Mucosa of descending colon (tissue), 3 donors: ENCODE results near the gene PRADC1. TPM values are rescaled to one million over a fixed set of nuclear protein-coding genes. Genes with fewer than 3 reads are reported as not detected.

ENCODE experiments used
- ATAC-seq: fragments of 200-7000 bp; cut with Tn5 transposase; one replicate; pipeline ENCODE4 v1.9.1; 2020; ENCODE audit warnings: mild to moderate bottlenecking, moderate library complexity
- DNase-seq, 3 donors: peaks; one replicate each; pipeline ENCODE4 v3.0.0-alpha.2; 2020
- H3K36me3 ChIP-seq: fragments of 200-600 bp; one replicate; pipeline ENCODE4 v1.8.0; 2021; ENCODE audit warnings: low read depth, mild to moderate bottlenecking
- H3K4me1 ChIP-seq: fragments of 200-600 bp; one replicate; pipeline ENCODE4 v1.8.0; 2021; ENCODE audit warnings: low read depth, mild to moderate bottlenecking
- H3K4me3 ChIP-seq: fragments of 200-600 bp; one replicate; pipeline ENCODE4 v1.8.0; 2021; ENCODE audit warnings: mild to moderate bottlenecking
- H3K9me3 ChIP-seq: fragments of 200-600 bp; one replicate; pipeline ENCODE4 v1.8.0; 2021; ENCODE audit warnings: mild to moderate bottlenecking
- intact Hi-C, 2 donors: fragments of 100-400 bp; cut with DNase I in 1 of 2; cut with micrococcal nuclease in 1 of 2; formaldehyde crosslinking; loops; one replicate each; pipeline versions ENCODE4 v1.11.0 to v1.11.1; 2022; cut with DNase I, micrococcal nuclease
- total RNA-seq, 3 donors: library from RNA; stranded (reverse); fragmentation: NEBNext Ultra II Directional in 2 of 3; extraction: Animal tissue kit (Norgen Biotek cat#: 25700) in 2 of 3; gene quantifications; one replicate each; pipeline versions ENCODE4 v1.2.1 to v1.2.4, GENCODE V29; 2021 to 2023
- TF ChIP-seq, protein P1 (sequence below): fragments of 200-600 bp; IDR thresholded peaks from one replicate; pipeline ENCODE4 v1.8.0; 2022; ENCODE audit warnings: antibody characterized with exemption, mild to moderate bottlenecking
- donor health status: DM: no; HTN: no; CAD: no; lungs with moderate emphysema.
- donor health status: DM: no; HTN: no; CAD: no.
- donor health status: DM: no; HTN: yes; CAD: no.

PRADC1 gene
- total RNA-seq, 3 donors from 2014 or later = 30.4 to 37.4 (median 34.6) TPM

GRCh38 chr2:73212098-73212447, 21.0 kb downstream of the PRADC1 start:
- no peak overlapping the region for H3K4me3 ChIP-seq
- intact Hi-C loops = no loop called here
- no peak for ATAC-seq
- H3K4me1 ChIP-seq = peaks cover 10% of the 10 kb centered on the region
- no peaks in the 10 kb centered on the region for H3K36me3 ChIP-seq
- no peak for DNase-seq
- TF ChIP-seq, protein P1, sequence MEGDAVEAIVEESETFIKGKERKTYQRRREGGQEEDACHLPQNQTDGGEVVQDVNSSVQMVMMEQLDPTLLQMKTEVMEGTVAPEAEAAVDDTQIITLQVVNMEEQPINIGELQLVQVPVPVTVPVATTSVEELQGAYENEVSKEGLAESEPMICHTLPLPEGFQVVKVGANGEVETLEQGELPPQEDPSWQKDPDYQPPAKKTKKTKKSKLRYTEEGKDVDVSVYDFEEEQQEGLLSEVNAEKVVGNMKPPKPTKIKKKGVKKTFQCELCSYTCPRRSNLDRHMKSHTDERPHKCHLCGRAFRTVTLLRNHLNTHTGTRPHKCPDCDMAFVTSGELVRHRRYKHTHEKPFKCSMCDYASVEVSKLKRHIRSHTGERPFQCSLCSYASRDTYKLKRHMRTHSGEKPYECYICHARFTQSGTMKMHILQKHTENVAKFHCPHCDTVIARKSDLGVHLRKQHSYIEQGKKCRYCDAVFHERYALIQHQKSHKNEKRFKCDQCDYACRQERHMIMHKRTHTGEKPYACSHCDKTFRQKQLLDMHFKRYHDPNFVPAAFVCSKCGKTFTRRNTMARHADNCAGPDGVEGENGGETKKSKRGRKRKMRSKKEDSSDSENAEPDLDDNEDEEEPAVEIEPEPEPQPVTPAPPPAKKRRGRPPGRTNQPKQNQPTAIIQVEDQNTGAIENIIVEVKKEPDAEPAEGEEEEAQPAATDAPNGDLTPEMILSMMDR = no peak
- H3K9me3 ChIP-seq = no peaks in the 10 kb centered on the region

GRCh38 chr2:73210696-73211095, 22.3 kb downstream of the PRADC1 start:
- TF ChIP-seq, protein P1 = no peak
- H3K9me3 ChIP-seq = no peaks in the 10 kb centered on the region
- no peaks in the 10 kb centered on the region for H3K36me3 ChIP-seq
- H3K4me3 ChIP-seq = no peak overlapping the region
- peaks cover 10% of the 10 kb centered on the region for H3K4me1 ChIP-seq
- DNase-seq = no peak
- ATAC-seq = no peak
- intact Hi-C loops = no loop called here

DNA sequence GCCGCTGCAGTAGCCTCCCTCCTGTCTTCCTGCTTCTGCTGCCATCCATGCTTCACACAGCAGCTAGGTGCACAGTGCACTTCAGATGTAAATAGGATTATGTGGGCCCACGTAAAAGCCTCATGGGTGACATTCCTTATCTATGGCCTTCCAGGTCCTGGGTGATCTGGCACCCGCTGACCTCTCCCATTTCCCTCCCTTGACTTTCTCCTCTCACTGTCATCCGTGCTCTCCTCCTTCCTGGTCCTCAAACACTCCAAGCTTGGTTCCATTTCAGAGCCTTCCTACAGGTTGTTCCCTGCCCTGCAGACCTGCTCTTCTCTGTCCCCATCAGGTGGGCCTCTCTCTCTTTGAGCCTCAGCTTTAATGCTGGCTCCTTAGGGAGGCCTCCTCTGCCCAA, 23.0 kb downstream of the PRADC1 start:
- ATAC-seq = no peak
- Histone ChIP-seq H3K36me3 (no peaks in the 10 kb centered on the region), H3K9me3 (no peaks in the 10 kb centered on the region), H3K4me1 (peaks cover 9% of the 10 kb centered on the region), H3K4me3 (no peak overlapping the region)
- intact Hi-C loops = no loop called here
- TF ChIP-seq, protein P1 = no peak
- no peak for DNase-seq

GRCh38 chr2:73208258-73208657, 24.8 kb downstream of the PRADC1 start:
- Histone ChIP-seq H3K9me3 (no peaks in the 10 kb centered on the region), H3K4me1 (peaks cover 1% of the 10 kb centered on the region), H3K4me3 (no peak overlapping the region), H3K36me3 (no peaks in the 10 kb centered on the region)
- ATAC-seq (no peak), DNase-seq (no peak)
- TF ChIP-seq, protein P1 = no peak
- intact Hi-C loops = no loop called here

DNA sequence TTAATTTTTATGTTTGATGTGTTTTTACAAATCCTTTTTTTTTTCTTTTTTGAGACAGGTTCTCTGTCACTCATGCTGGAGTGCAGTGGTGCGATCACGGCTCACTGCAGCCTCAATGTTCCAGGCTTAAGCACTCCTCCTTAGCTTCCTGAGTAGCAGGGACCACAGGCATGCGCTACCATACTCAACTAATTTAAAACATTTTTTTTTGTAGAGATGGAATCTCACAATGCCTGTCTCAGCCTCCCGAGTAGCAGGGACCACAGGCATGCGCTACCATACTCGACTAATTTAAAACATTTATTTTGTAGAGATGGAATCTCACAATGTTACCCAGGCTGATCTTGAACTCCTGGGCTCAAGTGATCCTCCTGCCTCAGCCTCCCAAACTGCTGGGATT, 27.4 kb downstream of the PRADC1 start:
- TF ChIP-seq, protein P1 = no peak
- Histone ChIP-seq H3K36me3 (no peaks in the 10 kb centered on the region), H3K9me3 (no peaks in the 10 kb centered on the region), H3K4me3 (no peak overlapping the region), H3K4me1 (peaks cover 14% of the 10 kb centered on the region)
- intact Hi-C loops = no loop called here
- no peak for DNase-seq
- no peak for ATAC-seq

DNA sequence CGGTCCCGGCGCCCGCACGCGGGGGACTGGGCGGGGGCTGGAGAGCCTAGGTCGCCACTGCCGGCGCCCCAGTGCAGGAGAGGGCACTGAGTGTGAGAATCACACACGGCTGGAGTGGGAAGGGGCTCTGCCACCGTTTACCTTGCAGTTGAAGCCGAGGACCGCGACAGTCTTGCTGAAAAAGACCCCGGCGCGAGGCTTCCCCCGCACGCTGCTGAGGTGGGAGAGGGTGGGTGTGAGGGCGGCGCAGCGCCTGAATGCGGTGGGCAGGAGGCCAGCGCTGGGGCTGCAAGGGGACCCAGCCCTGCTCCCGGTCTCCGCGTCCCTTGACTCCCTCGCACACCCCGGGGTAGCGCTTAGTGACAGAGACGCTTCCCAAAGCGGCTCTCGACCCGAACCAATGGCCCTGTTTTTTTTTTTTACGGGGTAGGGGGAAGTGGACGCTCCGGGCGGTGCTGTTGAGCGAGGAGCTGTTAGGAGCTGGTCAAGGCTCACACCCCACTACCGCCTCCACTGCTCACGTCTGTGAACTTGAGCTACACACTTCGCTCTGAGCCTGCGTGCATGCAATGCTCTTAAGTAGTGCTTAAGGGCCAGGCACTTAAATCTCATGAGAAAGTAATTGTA, 29.9 kb downstream of the PRADC1 start:
- Histone ChIP-seq H3K9me3 (no peaks in the 10 kb centered on the region), H3K4me3 (no peak overlapping the region), H3K4me1 (peaks cover 14% of the 10 kb centered on the region), H3K36me3 (no peaks in the 10 kb centered on the region)
- intact Hi-C loops = no loop called here
- peak; percentile 45 for ATAC-seq
- no peak for DNase-seq
- TF ChIP-seq, protein P1 = no peak
